HepG2 (cell line): ENCODE data around the gene HTR3C. TPM values are rescaled to one million over a fixed set of nuclear protein-coding genes. Genes with fewer than 3 reads are reported as not detected.

Source experiments
- DNMT1 ChIP-seq: sonication (generic); formaldehyde crosslinking; IDR thresholded peaks from 2 replicates; pipeline ENCODE4 v1.5.1; 2020; ENCODE audit warnings: mild to moderate bottlenecking, missing genetic modification reagents
- HOXA7 ChIP-seq: sonication (generic); formaldehyde crosslinking; IDR thresholded peaks from 2 replicates; pipeline ENCODE4 v1.8.1; 2022; ENCODE audit warnings: mild to moderate bottlenecking, missing genetic modification reagents, moderate library complexity
- KDM5B ChIP-seq: sonication (generic); formaldehyde crosslinking; IDR thresholded peaks from 2 replicates; pipeline ENCODE4 v1.4.0; 2020; ENCODE audit warnings: missing genetic modification reagents, mild to moderate bottlenecking, borderline replicate concordance
- MTF2 ChIP-seq: sonication (generic); formaldehyde crosslinking; IDR thresholded peaks from 2 replicates; pipeline ENCODE4 v1.5.0; 2020; ENCODE audit warnings: missing genetic modification reagents, borderline replicate concordance
- NR1H2 ChIP-seq: sonication (generic); formaldehyde crosslinking; IDR thresholded peaks from 2 replicates; pipeline ENCODE4 v1.8.1; 2022; ENCODE audit warnings: low read depth, missing genetic modification reagents, borderline replicate concordance
- PHB2 ChIP-seq: fragments of 450-650 bp; IDR thresholded peaks from 2 replicates; pipeline ENCODE4 v1.6.1; 2018; ENCODE audit not compliant: partially characterized antibody
- PPARG ChIP-seq: conservative IDR thresholded peaks from 2 replicates; pipeline ENCODE4 v1.6.1; 2016; ENCODE audit warnings: missing biosample characterization, missing genetic modification reagents
- SALL2 ChIP-seq: sonication (generic); formaldehyde crosslinking; IDR thresholded peaks from 2 replicates; pipeline ENCODE4 v1.8.1; 2023; ENCODE audit warnings: mild to moderate bottlenecking, missing genetic modification reagents, inconsistent platforms
- TMF1 ChIP-seq: sonication (generic); formaldehyde crosslinking; IDR thresholded peaks from 2 replicates; pipeline ENCODE4 v1.8.1; 2022; ENCODE audit warnings: low read depth, missing genetic modification reagents
- ZBTB8A ChIP-seq: sonication (generic); formaldehyde crosslinking; IDR thresholded peaks from 2 replicates; pipeline ENCODE4 v1.4.0; 2020; ENCODE audit warnings: mild to moderate bottlenecking, low read depth, missing genetic modification reagents, borderline replicate concordance
- ZC3H13 ChIP-seq: sonication (generic); formaldehyde crosslinking; IDR thresholded peaks from 2 replicates; pipeline ENCODE4 v1.8.1; 2023; ENCODE audit warnings: mild to moderate bottlenecking, missing genetic modification reagents, moderate library complexity
- ZMYM2 ChIP-seq: sonication (generic); formaldehyde crosslinking; IDR thresholded peaks from 2 replicates; pipeline ENCODE4 v1.8.0; 2022; ENCODE audit warnings: mild to moderate bottlenecking, missing genetic modification reagents
- ZNF256 ChIP-seq: sonication (generic); formaldehyde crosslinking; conservative IDR thresholded peaks from 2 replicates; pipeline ENCODE4 v1.4.0; 2020; ENCODE audit warnings: missing genetic modification reagents
- ZNF331 ChIP-seq: sonication (generic); formaldehyde crosslinking; IDR thresholded peaks from 2 replicates; pipeline ENCODE4 v1.4.0; 2020; ENCODE audit warnings: missing genetic modification reagents
- ZNF383 ChIP-seq: sonication (generic); formaldehyde crosslinking; IDR thresholded peaks from 2 replicates; pipeline ENCODE4 v1.4.0; 2020; ENCODE audit warnings: missing genetic modification reagents, mild to moderate bottlenecking, borderline replicate concordance
- ZNF607 ChIP-seq: sonication (generic); formaldehyde crosslinking; IDR thresholded peaks from 2 replicates; pipeline ENCODE4 v1.5.1; 2020; ENCODE audit warnings: missing genetic modification reagents, mild to moderate bottlenecking, borderline replicate concordance
- ZNF761 ChIP-seq: sonication (generic); formaldehyde crosslinking; conservative IDR thresholded peaks from 2 replicates; pipeline ENCODE4 v1.4.0; 2020; ENCODE audit warnings: mild to moderate bottlenecking, missing genetic modification reagents
- ZSCAN12 ChIP-seq: sonication (generic); formaldehyde crosslinking; IDR thresholded peaks from 2 replicates; pipeline ENCODE4 v1.9.0; 2021; ENCODE audit warnings: mild to moderate bottlenecking, missing genetic modification reagents
- ZSCAN21 ChIP-seq: sonication (generic); formaldehyde crosslinking; IDR thresholded peaks from 2 replicates; pipeline ENCODE4 v1.8.0; 2022; ENCODE audit warnings: mild to moderate bottlenecking, missing genetic modification reagents, moderate library complexity, borderline replicate concordance
- polyA plus RNA-seq, 8 experiments: library from polyadenylated mRNA; depleted of rRNA in 3 of 8; stranded (reverse) in 7 of 8; unstranded in 1 of 8; fragments of >200 nt; fragmentation: Illumina TruSeq in 4 of 8; extraction: Trizol in 4 of 8; gene quantifications; 2 replicates each; pipeline versions ENCODE4 v1.2.1 to v1.2.3, GENCODE V29; 2011 to 2016; ENCODE audit warnings: low read depth in 4 of 8, missing spikeins in 1 of 8, mixed read lengths in 1 of 8; ENCODE audit not compliant: insufficient read depth in 1 of 8
- total RNA-seq, 5 experiments: library from RNA; depleted of rRNA; stranded (reverse); fragments of >200 nt; fragmentation: Illumina TruSeq; extraction: Trizol; gene quantifications; 2 replicates each; pipeline ENCODE4 v1.2.3, GENCODE V29; 2016; ENCODE audit warnings: low read depth in 1 of 5
- TF ChIP-seq, protein P1 (sequence below): sonication (generic); formaldehyde crosslinking; IDR thresholded peaks from 2 replicates; pipeline ENCODE4 v1.4.0; 2020; ENCODE audit warnings: mild to moderate bottlenecking, missing genetic modification reagents
- TF ChIP-seq, protein P2 (sequence below): sonication (generic); formaldehyde crosslinking; IDR thresholded peaks from 2 replicates; pipeline ENCODE4 v1.8.1; 2023; ENCODE audit warnings: mild to moderate bottlenecking, missing genetic modification reagents, borderline replicate concordance
- TF ChIP-seq, protein P3 (sequence below): sonication (generic); formaldehyde crosslinking; conservative IDR thresholded peaks from 2 replicates; pipeline ENCODE4 v1.4.0; 2020; ENCODE audit warnings: missing genetic modification reagents
- TF ChIP-seq, protein P4 (sequence below): sonication (generic); formaldehyde crosslinking; IDR thresholded peaks from 2 replicates; pipeline ENCODE4 v1.8.1; 2022; ENCODE audit warnings: mild to moderate bottlenecking, missing genetic modification reagents
- TF ChIP-seq, protein P5 (sequence below): sonication (generic); formaldehyde crosslinking; IDR thresholded peaks from 2 replicates; pipeline ENCODE4 v1.9.0; 2021; ENCODE audit warnings: missing genetic modification reagents, mild to moderate bottlenecking, borderline replicate concordance

HTR3C gene
- total and polyA plus RNA-seq, 2 of the 13 experiments (the other 11 are each of a cell fraction or from before 2014, with no cell fraction given), result not detected

DNA sequence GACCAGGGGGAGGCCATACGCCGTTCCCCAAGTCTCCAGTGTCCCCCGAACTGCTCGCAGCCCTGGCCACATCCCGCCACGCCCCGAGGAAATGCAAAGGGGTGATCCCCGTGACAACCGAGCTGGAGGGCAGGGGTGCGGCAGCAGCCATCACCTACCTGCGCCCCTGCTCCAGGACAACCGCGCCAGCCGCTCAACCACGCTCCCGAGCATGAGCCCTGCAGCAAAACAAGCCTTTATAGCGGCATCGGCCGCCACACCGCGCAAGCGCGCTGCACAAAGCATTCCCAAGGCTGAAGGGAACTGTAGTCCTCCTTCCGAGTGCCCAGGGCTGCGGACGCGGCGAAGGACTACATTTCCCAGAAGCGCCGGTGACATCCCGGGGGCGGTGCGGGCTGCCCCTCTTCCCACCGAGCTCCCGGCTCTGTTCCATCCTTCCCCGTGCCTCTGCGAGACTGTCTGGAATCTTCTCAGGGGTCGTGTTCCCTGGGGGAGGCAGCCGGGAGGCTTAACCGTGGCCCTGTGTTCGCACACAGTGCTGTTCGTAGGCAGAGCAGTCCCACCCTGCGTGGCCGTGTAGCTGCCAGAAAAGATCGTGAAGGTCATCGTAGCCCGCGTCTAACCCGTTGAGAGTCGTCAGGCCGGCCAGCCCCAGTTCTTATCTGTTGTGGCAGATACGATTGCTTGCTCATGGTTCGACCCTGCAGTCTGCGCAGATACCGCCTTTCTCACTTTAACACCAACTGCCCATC lies 35.0 kb upstream of the HTR3C start, which contains the start of gene ABCC5 (continued):
- TF ChIP-seq ZNF383 (CRISPR knock-in tag) (0 out of 2 replicates have a peak, but pooled peaks have one; percentile 15), ZSCAN21 (CRISPR knock-in tag) (no peak; the same call in 1 of the 2 replicates), DNMT1 (CRISPR knock-in tag) (no peak; the same call in none of the 2 replicates), ZNF331 (CRISPR knock-in tag) (peak; percentile 76), ZSCAN12 (CRISPR knock-in tag) (no peak), HOXA7 (CRISPR knock-in tag) (no peak), ZNF256 (CRISPR knock-in tag) (no peak), SALL2 (CRISPR knock-in tag) (peak; percentile 57), MTF2 (CRISPR knock-in tag) (peak; percentile 90; the same call in 1 of the 2 replicates), PHB2 (no peak), ZBTB8A (CRISPR knock-in tag) (0 out of 2 replicates have a peak, but pooled peaks have one; percentile 58), KDM5B (CRISPR knock-in tag) (peak; percentile 86), ZNF607 (CRISPR knock-in tag) (no peak), PPARG (CRISPR knock-in tag) (no peak), ZC3H13 (CRISPR knock-in tag) (no peak), ZMYM2 (CRISPR knock-in tag) (peak; percentile 16; the same call in 1 of the 2 replicates), ZNF761 (CRISPR knock-in tag) (peak; percentile 74), NR1H2 (CRISPR knock-in tag) (no peak), TMF1 (CRISPR knock-in tag) (peak; percentile 55; the same call in 1 of the 2 replicates)
- TF ChIP-seq, protein P1, sequence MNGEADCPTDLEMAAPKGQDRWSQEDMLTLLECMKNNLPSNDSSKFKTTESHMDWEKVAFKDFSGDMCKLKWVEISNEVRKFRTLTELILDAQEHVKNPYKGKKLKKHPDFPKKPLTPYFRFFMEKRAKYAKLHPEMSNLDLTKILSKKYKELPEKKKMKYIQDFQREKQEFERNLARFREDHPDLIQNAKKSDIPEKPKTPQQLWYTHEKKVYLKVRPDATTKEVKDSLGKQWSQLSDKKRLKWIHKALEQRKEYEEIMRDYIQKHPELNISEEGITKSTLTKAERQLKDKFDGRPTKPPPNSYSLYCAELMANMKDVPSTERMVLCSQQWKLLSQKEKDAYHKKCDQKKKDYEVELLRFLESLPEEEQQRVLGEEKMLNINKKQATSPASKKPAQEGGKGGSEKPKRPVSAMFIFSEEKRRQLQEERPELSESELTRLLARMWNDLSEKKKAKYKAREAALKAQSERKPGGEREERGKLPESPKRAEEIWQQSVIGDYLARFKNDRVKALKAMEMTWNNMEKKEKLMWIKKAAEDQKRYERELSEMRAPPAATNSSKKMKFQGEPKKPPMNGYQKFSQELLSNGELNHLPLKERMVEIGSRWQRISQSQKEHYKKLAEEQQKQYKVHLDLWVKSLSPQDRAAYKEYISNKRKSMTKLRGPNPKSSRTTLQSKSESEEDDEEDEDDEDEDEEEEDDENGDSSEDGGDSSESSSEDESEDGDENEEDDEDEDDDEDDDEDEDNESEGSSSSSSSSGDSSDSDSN (CRISPR knock-in tag), result peak; percentile 83
- TF ChIP-seq, protein P2, sequence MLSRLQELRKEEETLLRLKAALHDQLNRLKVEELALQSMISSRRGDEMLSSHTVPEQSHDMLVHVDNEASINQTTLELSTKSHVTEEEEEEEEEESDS (CRISPR knock-in tag), result no peak
- TF ChIP-seq, protein P3, sequence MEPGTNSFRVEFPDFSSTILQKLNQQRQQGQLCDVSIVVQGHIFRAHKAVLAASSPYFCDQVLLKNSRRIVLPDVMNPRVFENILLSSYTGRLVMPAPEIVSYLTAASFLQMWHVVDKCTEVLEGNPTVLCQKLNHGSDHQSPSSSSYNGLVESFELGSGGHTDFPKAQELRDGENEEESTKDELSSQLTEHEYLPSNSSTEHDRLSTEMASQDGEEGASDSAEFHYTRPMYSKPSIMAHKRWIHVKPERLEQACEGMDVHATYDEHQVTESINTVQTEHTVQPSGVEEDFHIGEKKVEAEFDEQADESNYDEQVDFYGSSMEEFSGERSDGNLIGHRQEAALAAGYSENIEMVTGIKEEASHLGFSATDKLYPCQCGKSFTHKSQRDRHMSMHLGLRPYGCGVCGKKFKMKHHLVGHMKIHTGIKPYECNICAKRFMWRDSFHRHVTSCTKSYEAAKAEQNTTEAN (CRISPR knock-in tag), result no peak
- TF ChIP-seq, protein P4, sequence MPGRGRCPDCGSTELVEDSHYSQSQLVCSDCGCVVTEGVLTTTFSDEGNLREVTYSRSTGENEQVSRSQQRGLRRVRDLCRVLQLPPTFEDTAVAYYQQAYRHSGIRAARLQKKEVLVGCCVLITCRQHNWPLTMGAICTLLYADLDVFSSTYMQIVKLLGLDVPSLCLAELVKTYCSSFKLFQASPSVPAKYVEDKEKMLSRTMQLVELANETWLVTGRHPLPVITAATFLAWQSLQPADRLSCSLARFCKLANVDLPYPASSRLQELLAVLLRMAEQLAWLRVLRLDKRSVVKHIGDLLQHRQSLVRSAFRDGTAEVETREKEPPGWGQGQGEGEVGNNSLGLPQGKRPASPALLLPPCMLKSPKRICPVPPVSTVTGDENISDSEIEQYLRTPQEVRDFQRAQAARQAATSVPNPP (CRISPR knock-in tag), result no peak; the same call in 1 of the 2 replicates
- TF ChIP-seq, protein P5, sequence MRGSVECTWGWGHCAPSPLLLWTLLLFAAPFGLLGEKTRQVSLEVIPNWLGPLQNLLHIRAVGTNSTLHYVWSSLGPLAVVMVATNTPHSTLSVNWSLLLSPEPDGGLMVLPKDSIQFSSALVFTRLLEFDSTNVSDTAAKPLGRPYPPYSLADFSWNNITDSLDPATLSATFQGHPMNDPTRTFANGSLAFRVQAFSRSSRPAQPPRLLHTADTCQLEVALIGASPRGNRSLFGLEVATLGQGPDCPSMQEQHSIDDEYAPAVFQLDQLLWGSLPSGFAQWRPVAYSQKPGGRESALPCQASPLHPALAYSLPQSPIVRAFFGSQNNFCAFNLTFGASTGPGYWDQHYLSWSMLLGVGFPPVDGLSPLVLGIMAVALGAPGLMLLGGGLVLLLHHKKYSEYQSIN (CRISPR knock-in tag), result no peak
